HS-5 (cell line): ENCODE results near the gene PCBP4.

Experiments
- DNase-seq: peaks from one replicate; pipeline ENCODE4 v3.0.0-alpha.2; 2012; ENCODE audit warnings: low read depth

Gene PCBP4

GRCh38 chr3:51967384-51968169 is at the start of gene PCBP4:
PCBP4 (minus strand) TSS chr3:51967454; CDS start chr3:51961240, 6,214 bp downstream.
- no peak for DNase-seq

DNA sequence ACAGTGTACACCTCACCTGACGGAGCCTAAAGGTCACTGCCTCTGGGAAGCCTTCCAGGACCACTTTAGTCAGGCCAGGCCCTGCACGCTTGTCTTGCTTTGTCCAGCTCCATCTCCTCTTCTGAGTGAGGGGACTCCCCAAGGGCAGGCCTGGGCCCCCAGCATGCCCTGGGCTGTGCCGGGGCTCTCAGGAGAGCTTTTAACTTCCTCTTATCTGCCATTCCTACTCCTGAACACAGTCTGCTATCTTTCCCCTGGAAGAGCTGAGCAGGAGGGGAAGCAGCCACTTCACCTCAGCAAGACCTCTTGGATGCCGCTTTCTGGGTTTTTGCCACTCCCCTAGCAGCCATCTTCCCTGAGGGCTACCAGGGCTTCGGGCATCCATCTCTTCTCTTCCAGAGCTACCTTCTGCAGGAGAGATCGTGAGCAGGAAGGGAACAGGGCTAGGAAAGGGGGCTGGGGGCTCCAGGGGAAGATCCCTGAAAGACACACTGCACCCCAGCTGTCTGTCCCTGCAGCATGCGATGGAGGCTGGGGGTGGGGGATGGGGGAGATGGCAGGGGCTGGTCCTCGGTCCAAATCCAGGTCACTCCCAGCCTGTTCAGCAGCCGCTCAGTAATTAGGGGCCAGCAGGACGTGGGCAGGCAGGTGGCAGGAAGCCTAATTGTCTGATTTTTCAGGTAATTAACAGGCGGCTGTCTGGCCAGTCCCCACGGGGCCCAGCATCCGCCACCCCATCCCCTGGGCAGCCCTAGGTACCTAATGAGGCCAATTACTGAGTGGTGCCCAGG is 48.4 kb upstream of the PCBP4 start:
- DNase-seq = no peak

DNA sequence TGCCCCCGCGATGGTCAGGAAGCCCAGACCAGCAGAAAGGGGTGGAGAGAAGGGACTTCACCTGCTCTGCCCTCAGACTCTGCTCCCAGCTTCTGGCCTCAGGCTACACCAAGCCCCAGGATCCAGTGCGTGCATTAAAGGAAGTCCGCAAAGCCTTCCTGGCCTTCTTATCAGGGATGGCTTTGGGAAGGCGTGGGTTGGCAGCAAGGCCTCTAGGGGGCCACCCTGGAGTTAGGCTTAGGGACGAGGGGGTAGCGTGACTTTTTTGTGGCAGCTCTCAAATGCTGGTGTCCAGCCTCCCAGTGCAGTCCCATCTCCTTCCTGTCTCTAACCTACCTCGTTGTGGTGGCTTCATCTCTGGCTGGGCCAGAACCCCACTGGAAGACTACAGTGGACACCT is 47.4 kb upstream of the PCBP4 start:
- no peak for DNase-seq

GRCh38 chr3:52013802-52014598 is 46.7 kb upstream of the PCBP4 start:
- DNase-seq = no peak

DNA sequence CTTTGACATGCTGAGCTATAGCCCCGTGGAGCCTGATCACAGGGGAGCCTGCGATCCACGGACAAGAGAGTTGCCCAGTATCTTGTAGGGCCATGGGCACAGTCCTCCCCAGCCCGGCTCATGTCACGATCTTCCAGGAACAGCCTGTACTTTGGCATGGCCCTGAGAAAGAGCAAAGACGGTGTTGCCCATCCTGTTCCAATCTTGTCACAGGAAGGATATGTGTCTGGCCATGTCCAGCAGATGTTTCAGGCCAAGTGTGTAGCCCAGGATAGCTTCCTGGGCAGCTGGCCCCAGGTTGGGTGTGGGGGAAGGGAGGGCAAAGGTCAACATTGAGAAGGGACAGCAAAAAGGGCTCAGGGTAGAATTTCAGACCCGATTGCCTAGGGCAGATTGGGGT is 45.4 kb upstream of the PCBP4 start:
- no peak for DNase-seq

DNA sequence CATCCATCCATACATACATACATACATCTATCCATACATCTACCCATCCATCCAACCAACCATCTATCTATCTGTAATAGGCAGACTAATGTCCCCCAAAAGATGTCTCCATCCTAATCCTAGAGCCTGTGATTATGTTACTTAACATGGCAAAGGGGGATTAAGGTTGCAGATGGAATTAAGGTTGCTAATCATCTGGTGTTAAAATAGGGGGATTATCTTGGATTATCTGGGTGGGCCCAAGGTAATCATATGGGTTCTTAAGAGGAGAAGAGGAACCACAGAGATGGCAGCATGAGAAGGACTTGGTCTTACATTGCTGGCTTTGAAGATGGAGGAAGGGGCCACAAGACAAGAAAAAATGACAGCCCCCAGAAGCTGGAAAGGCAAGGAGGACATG is 43.2 kb upstream of the PCBP4 start:
- no peak for DNase-seq

DNA sequence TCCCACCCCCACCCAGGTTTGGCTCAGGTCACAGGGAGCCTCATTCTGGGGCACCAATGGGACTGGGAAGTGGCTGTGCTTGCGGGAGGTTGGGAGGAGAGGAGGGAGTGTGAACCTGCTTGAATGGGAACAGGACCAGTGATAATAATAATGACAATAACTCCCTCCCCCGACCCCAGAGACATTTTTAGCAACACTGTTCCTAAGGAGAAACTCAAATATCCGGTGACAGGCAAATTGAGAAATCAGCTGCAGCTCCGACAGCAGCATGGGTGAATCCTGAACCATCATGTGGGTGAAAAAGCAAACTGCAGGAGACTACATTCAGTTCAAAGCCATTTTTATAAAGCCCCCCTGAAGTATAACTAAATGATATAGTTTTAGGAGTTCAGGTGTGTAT is 40.0 kb upstream of the PCBP4 start:
- DNase-seq = no peak

DNA sequence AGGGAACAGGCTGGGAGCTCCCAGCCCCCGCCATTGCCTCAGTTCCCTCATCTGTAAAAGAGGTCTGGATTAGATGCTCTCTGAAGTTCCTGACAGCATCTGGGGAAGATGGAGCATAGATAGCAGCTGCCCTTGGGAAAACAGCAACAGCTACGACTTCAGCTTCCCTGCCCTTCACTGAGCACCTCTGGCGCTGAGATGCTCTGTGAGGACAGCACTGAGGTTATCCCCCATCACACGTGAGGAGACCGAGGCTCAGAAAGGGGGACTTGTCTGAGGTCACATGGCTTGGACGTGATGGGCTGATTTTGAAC is 39.5 kb upstream of the PCBP4 start:
- no peak for DNase-seq

GRCh38 chr3:52006017-52006819 is 39.0 kb upstream of the PCBP4 start:
- DNase-seq = no peak

- DNase-seq = no peak
Observed at GRCh38 chr3:52005571-52005986, 38.3 kb upstream of the PCBP4 start.

DNA sequence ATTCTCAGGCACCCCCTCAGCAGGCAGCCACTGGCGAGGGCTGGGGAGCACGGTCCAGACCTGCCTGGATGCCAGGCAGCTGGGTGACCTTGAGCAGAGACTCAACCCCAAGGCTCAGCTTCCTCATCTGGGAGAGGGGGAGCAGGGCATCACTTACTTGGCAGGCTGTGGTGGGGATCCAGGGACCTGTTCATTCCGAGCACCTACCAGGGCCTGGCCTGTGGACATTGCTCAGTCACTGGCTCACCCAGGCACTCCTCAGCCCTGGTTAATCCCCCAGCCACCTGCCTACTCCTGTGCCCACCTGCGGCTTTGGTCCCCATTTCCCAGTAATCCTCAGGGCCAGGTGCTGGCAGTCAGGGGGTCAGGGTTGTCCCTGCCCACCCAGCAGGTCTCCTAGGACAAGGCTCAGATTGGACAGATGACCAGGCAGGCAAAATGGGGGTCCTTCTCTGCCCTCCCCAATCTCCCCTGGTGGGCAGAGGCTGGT is 37.7 kb upstream of the PCBP4 start:
- no peak for DNase-seq

- DNase-seq = no peak
Observed at GRCh38 chr3:52004163-52004787, 37.0 kb upstream of the PCBP4 start.

- DNase-seq = no peak
Observed at GRCh38 chr3:52002748-52003147, 35.5 kb upstream of the PCBP4 start.

- DNase-seq = no peak
Observed at GRCh38 chr3:52001443-52001974, 34.3 kb upstream of the PCBP4 start.

DNA sequence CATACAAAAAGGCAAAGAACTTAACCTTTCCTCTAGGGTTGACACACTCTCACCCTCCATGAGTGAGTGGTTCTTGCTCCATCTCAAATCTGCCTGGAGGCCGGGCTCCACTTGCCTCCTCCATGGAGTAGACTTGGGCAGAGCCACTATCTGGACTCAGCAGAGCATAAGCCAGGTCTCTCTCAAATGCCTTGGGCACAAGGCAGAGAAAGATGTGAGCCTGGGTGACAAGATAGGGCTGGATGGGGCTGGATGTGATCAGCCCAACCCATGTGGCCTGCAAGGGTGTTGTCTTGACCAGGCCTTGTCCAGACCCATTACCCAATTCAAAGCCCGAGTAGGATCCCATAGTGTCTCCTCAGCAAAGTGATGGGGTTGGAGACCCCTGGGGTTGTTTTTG is 32.6 kb upstream of the PCBP4 start:
- no peak for DNase-seq

- DNase-seq = no peak
Observed at GRCh38 chr3:51998774-51999173, 31.5 kb upstream of the PCBP4 start.

GRCh38 chr3:51997935-51998596 is 30.8 kb upstream of the PCBP4 start:
- no peak for DNase-seq

DNA sequence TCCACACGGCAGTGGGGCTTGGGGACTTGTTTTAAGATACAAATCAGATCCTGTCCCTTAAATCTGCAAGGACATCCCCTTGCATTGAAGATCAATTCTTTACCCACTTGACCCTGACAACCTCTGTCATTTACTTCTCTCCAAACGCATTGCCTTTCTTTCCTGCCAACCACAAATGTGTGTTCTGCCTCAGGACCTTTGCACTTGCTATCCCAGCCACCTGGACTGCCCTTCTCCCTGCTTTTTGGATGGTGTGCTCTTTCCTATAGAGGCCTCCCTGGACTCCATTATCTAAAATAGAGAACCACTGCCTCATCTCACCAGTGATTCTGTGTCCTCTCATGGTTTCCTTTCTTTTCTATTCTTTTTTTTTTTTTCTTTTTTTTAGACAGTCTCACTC is 29.9 kb upstream of the PCBP4 start:
- no peak for DNase-seq

- DNase-seq = peak; percentile 82
Observed at GRCh38 chr3:51995346-51996163, 28.3 kb upstream of the PCBP4 start, which contains the start of gene RPL29. RPL29 (minus strand) TSS chr3:51995895; CDS start chr3:51995461, 434 bp downstream.
